OCI-LY3 (cell line): ENCODE results near the gene ANHX.

Source experiments
- H2AFZ ChIP-seq: fragments of 200-600, 300-600 bp; shearing (Covaris generic); 2 replicates; pipeline ENCODE4 v1.6.0; 2014; ENCODE audit warnings: antibody characterized with exemption, low read depth, low read length
- H3K27ac ChIP-seq: fragments of 200-600, 300-600 bp; sonication (generic); 2 replicates; pipeline ENCODE4 v1.5.1; 2014; ENCODE audit warnings: mild to moderate bottlenecking, low read length, moderate library complexity, mixed read lengths
- H3K27me3 ChIP-seq: fragments of 200-600, 300-600 bp; sonication (generic); 2 replicates; pipeline ENCODE4 v1.6.1; 2014; ENCODE audit warnings: low read depth, low read length, mixed read lengths
- H3K36me3 ChIP-seq: fragments of 200-600, 300-600 bp; sonication (generic); replicated peaks from 2 replicates; pipeline ENCODE3; 2014; ENCODE audit warnings: low read depth, low read length, mixed read lengths
- H3K4me1 ChIP-seq: fragments of 300-600, 200-600 bp; sonication (generic); 2 replicates; pipeline ENCODE4 v1.6.1; 2014; ENCODE audit warnings: low read length, mixed read lengths
- H3K4me2 ChIP-seq: fragments of 200-600, 300-600 bp; sonication (generic); 2 replicates; pipeline ENCODE4 v1.6.1; 2014; ENCODE audit warnings: low read length, mixed read lengths
- H3K4me3 ChIP-seq: fragments of 300-600, 200-600 bp; sonication (generic); 2 replicates; pipeline ENCODE4 v1.5.1; 2014; ENCODE audit warnings: antibody characterized with exemption, mild to moderate bottlenecking, low read length, moderate library complexity
- H3K79me2 ChIP-seq: fragments of 300-600, 200-600 bp; shearing (Covaris generic); 2 replicates; pipeline ENCODE4 v1.6.1; 2014; ENCODE audit warnings: mild to moderate bottlenecking, low read length, mixed read lengths
- H3K9ac ChIP-seq: fragments of 300-600, 200-600 bp; shearing (Covaris generic); 2 replicates; pipeline ENCODE4 v1.6.0; 2014; ENCODE audit warnings: mild to moderate bottlenecking, low read length, moderate library complexity
- H3K9me3 ChIP-seq: fragments of 200-600, 300-600 bp; shearing (Covaris generic); 2 replicates; pipeline ENCODE4 v1.6.1; 2014; ENCODE audit warnings: low read length, mixed read lengths; ENCODE audit not compliant: insufficient read depth
- H4K20me1 ChIP-seq: fragments of 200-600, 300-600 bp; sonication (generic); 2 replicates; pipeline ENCODE4 v1.6.1; 2016; ENCODE audit warnings: low read length, mixed read lengths; ENCODE audit not compliant: insufficient read depth
- CTCF ChIP-seq: fragments of 200-600, 300-600 bp; sonication (generic); IDR thresholded peaks from 2 replicates; pipeline ENCODE4 v1.5.1; 2014; ENCODE audit warnings: antibody characterized with exemption, low read length, low read depth
- EZH2phosphoT487 ChIP-seq: fragments of 200-600 bp; shearing (Covaris generic); IDR thresholded peaks from 2 replicates; pipeline ENCODE4 v1.6.1; 2018; ENCODE audit warnings: antibody characterized with exemption, mixed run types, low read depth

Gene ANHX

DNA sequence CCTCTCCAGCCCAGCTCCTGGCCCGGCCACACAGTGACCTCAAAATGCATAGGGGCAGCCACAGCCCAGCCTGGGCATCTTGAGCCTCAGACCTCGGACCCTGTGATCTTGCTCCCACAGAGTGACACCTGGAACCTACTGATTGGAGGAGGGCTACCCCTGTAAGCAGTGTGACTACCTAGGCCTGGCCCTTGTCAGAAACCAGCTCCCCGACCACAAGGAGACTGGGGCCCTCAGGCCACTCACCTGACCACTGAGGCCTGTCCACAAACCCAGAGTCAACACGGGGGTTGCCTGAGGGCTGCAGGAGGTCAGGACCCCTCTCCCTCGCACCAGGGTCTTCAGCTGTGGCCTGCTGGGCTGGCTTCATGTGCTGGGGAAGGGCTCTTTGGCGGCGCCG lies 9.0 kb downstream of the ANHX start:
- no peaks in the 10 kb centered on the region for H3K36me3 ChIP-seq
- no peaks in the 10 kb centered on the region for H4K20me1 ChIP-seq
- no peaks in the 10 kb centered on the region for H3K27me3 ChIP-seq
- peaks cover 9% of the 10 kb centered on the region; the same call in 1 of the 2 replicates for H3K9me3 ChIP-seq
- no peak overlapping the region for H3K27ac ChIP-seq
- no peaks in the 10 kb centered on the region for H3K4me1 ChIP-seq
- no peaks in the 10 kb centered on the region for H3K79me2 ChIP-seq
- H3K4me2 ChIP-seq: no peak overlapping the region
- no peak overlapping the region for H2AFZ ChIP-seq
- TF ChIP-seq CTCF: no peak
- TF ChIP-seq EZH2phosphoT487: no peak
- H3K9ac ChIP-seq: no peak overlapping the region
- no peak overlapping the region for H3K4me3 ChIP-seq

GRCh38 chr12:133225527-133225926 lies 10.2 kb downstream of the ANHX start:
- Histone ChIP-seq H3K9ac (no peak overlapping the region), H3K4me3 (no peak overlapping the region), H3K4me2 (no peak overlapping the region), H3K36me3 (no peaks in the 10 kb centered on the region), H2AFZ (no peak overlapping the region), H4K20me1 (no peaks in the 10 kb centered on the region), H3K27me3 (no peaks in the 10 kb centered on the region), H3K79me2 (no peaks in the 10 kb centered on the region), H3K4me1 (no peaks in the 10 kb centered on the region), H3K27ac (no peak overlapping the region), H3K9me3 (peaks cover 12% of the 10 kb centered on the region; the same call in 1 of the 2 replicates)
- TF ChIP-seq CTCF (no peak), EZH2phosphoT487 (no peak)

- Histone ChIP-seq H3K4me3 (no peak overlapping the region), H3K79me2 (no peaks in the 10 kb centered on the region), H3K9ac (no peak overlapping the region), H3K4me1 (no peaks in the 10 kb centered on the region), H3K27ac (no peak overlapping the region), H3K9me3 (peaks cover 16% of the 10 kb centered on the region; the same call in 1 of the 2 replicates), H2AFZ (no peak overlapping the region), H4K20me1 (no peaks in the 10 kb centered on the region), H3K4me2 (no peak overlapping the region), H3K36me3 (no peaks in the 10 kb centered on the region), H3K27me3 (no peaks in the 10 kb centered on the region)
- no peak for TF ChIP-seq EZH2phosphoT487
- TF ChIP-seq CTCF: no peak
Measured at GRCh38 chr12:133222211-133222610, 13.5 kb downstream of the ANHX start.

DNA sequence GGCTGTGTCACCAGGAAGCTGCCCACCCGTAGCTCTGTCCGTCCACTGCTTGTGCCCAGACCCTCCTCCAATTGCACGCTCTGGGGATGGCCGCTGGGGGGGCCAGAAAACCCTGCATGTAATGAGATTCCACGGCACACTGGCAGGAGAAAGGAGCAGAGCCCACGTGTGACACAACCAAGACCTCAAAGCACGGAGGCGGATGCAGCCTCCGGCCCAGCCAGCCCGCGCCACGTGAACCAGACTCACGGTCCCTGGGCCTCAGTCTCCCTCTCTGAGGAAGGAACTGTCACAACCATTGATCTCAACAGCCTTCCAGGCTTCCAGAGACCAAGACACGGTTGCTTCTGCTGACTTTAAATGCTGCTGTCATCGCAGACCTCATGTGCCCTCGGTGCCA lies 14.4 kb downstream of the ANHX start:
- no peak overlapping the region for H3K4me2 ChIP-seq

More for the DNA sequence above, 14.4 kb downstream of the ANHX start:
- no peaks in the 10 kb centered on the region for H4K20me1 ChIP-seq
- H3K79me2 ChIP-seq: no peaks in the 10 kb centered on the region
- H3K4me1 ChIP-seq: no peaks in the 10 kb centered on the region
- no peak overlapping the region for H3K4me3 ChIP-seq
- no peak overlapping the region for H2AFZ ChIP-seq
- TF ChIP-seq CTCF: no peak
- TF ChIP-seq EZH2phosphoT487: no peak
- H3K27ac ChIP-seq: no peak overlapping the region
- H3K9me3 ChIP-seq: peaks cover 16% of the 10 kb centered on the region; the same call in 1 of the 2 replicates
- no peak overlapping the region for H3K9ac ChIP-seq
- no peaks in the 10 kb centered on the region for H3K36me3 ChIP-seq
- H3K27me3 ChIP-seq: no peaks in the 10 kb centered on the region
